Omental fat pad (tissue), 4 donors: ENCODE measurements around the gene STUB1. TPM values are rescaled to one million over a fixed set of nuclear protein-coding genes. Genes with fewer than 3 reads are reported as not detected.

Source experiments
- ATAC-seq: fragments of 150-250 bp; one replicate; pipeline ENCODE4 v1.9.1; 2016; ENCODE audit warnings: mild to moderate bottlenecking, moderate library complexity; ENCODE audit not compliant: low FRiP score
- DNase-seq: peaks from one replicate; pipeline ENCODE4 v3.0.0-alpha.2; 2019; ENCODE audit warnings: low spot score
- CTCF ChIP-seq, 3 donors: fragments of 450-650 bp; IDR thresholded peaks; one replicate each; pipeline ENCODE4 v1.5.1; 2016 to 2017; ENCODE audit warnings: antibody characterized with exemption in 3 of 3, mild to moderate bottlenecking in 3 of 3, moderate library complexity in 2 of 3
- total RNA-seq, 4 donors: library from RNA; depleted of rRNA; stranded (reverse); fragments of >200 nt; gene quantifications; one replicate each; pipeline ENCODE4 v1.1.0, GENCODE V29; 2016

STUB1 gene
- total RNA-seq, 4 donors from 2014 or later, result 119 to 161 (median 128) TPM

DNA sequence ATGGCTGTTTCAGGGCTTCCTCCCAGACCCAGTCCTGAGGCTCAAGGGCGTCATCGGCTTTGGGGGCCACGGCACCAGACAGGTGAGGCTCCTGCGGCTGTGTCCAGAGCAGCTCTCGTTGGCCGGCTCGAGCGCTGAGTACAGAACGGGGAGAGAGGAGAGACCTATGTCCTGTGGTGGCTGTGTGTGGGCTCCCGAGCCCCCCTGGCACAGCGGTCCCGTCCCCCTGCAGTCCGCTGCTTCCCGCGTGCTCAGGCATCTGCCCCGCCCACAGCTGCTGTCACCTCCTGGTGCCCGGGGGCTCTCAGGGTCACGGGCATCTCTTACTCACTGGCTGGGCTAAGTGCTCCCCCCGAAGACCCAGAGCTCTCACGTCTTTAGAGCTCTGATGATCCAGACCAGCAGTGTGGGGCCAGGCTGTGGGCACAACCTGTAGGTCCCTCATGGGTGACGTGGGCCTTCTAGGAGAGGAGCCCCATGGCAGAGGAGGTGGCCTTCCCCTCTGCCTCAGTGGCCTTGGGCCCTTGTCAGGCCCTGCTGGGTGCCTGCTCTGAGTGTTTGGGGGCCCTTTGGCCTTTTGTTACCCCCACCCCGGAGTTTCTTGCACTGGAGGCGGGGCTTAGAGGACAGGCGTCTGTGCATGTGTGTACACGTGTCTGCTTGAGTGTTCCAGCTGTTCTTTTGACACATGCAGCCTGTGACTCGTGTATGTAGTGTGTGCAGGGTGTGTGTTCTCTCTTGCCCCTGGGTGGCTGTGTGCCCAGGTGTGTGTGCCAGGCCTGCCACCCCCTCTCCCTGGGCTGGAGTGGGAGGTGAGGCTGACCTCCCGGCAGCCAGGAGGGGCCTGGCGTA is 27.5 kb upstream of the STUB1 start:
- ATAC-seq, result no peak
- DNase-seq, result no peak
- TF ChIP-seq CTCF (IDR thresholded peaks at IDR 0.05), result no peak

DNA sequence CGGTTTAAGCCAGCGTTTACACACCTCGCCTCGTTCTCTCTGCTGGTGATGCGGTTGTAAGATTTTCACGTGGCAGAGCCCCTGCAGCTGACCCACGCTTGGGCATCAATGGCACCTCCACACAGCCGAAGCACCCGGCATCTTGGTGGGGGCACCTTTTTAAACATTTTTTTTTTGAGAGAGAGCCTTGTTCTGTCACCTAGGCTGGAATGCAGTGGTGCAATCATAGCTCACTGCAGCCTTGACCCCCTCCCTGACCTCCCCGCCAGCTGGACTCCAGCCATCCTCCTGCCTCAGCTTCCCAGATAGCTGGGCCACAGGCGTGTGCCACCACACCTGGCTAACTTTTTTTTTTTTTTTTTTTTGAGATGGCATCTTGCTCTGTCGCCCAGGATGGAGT is 26.2 kb upstream of the STUB1 start:
- DNase-seq (no peak), ATAC-seq (no peak)
- no peak for TF ChIP-seq CTCF (IDR thresholded peaks at IDR 0.05)

- ATAC-seq, result no peak
- no peak for DNase-seq
- TF ChIP-seq CTCF (IDR thresholded peaks at IDR 0.05), result no peak
Measured at GRCh38 chr16:657487-657886, 22.7 kb upstream of the STUB1 start.

DNA sequence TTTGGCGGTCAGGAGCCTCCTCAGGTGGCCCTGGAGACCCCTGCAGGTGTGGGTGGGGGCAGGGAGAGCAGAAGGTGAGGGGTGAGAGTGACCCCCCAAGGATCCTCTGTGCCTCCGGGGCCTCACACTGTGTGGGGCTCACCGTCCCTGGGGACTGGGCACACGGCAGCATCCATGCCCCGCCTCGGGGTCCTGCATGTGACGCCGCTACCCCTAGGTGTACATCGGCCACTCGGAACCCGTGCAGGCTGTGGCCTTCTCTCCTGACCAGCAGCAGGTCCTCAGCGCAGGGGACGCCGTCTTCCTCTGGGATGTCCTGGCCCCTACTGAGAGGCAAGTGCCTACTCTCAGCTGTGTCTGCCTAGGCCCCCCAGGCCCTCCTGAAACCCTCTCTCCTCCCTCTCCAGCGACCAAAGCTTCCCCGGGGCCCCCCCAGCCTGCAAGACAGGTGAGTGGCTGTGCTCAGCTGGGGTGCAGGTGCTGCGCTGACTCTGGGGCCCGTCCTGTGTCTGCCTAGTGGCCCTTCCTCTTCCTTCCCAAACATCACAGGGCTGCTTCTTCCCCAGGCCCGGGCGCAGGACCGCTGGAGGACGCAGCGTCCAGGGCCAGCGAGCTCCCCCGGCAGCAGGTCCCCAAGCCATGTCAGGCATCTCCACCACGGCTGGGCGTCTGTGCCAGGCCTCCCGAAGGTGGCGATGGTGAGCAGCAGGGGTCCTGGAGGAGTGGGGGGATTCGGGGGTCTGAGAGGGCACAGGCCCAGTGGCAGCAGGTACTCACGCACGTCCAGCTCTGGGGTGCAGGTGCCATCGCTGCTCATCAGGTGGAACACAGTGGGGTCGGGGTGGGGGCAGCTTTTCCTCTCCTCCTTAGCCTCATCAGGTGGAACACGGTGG is 21.3 kb upstream of the STUB1 start:
- ATAC-seq (no peak), DNase-seq (no peak)
- TF ChIP-seq CTCF (IDR thresholded peaks at IDR 0.05), result no peak

DNA sequence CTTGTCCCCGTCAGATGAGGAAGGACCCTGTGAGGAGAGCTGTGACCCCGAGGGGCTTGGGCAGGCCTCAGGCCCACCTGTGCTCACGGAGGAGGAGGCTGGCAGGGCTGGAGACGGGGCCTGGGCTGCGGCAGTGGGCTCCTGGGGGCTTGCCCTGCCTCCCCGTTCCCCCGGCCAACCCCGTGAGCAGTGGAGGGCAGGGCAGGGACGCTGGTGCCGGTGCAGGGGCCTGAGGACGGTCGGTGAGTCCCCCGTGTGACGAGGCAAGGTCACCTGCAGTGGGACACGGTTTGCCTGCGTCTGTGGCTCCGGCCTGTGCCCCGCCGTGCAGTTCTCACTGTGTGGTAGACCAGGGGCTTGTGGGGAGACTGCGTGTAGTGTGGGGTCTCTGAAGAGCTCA is 20.6 kb upstream of the STUB1 start:
- no peak for ATAC-seq
- TF ChIP-seq CTCF (IDR thresholded peaks at IDR 0.05), result no peak

DNA sequence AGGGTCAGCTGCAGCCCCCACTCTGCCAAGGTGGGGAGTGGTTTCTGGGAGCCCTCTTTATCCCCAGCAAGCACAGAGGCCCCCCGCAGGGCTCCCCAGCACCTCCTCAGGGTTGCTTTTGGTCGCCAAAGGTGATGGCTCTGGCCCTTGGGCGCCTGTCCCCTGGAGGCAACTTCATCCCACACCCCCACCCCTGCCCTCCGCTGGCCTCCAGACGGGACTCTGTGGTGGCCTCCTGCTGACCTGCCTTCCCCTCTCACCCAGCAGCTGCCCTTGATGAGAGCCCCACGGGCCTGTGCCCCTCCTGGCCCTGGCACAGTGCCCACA is 20.1 kb upstream of the STUB1 start:
- ATAC-seq (no peak), DNase-seq (no peak)
- TF ChIP-seq CTCF (IDR thresholded peaks at IDR 0.05), result no peak

More for the DNA sequence above, 20.6 kb upstream of the STUB1 start:
- DNase-seq, result no peak
